SJSA1 (cell line): ENCODE measurements around the gene C4B. TPM values are rescaled to one million over a fixed set of nuclear protein-coding genes. Genes with fewer than 3 reads are reported as not detected.
A peak's percentile ranks its signal among the peaks of the same experiment; 100 is the strongest.
"Not testable (repeated sequence)": the region's sequence is repeated elsewhere in the genome, so short reads cannot be mapped to it uniquely, and the experiment has no call there.

Experiments
- DNase-seq, 2 experiments: peaks; one replicate each; pipeline ENCODE4 v3.0.0-alpha.2; 2015 to 2020; ENCODE audit warnings: low spot score in 2 of 2, low read depth in 1 of 2
- H3K27ac ChIP-seq: fragments of 250-450 bp; sonication (Bioruptor Pico); 2 replicates; pipeline ENCODE4 v1.5.1; 2020; ENCODE audit warnings: mild to moderate bottlenecking, moderate library complexity
- H3K27me3 ChIP-seq: fragments of 250-450 bp; sonication (Bioruptor Pico); replicated peaks from 2 replicates; pipeline ENCODE4 v1.5.1; 2020; ENCODE audit warnings: mild to moderate bottlenecking, moderate library complexity
- H3K36me3 ChIP-seq: fragments of 250-450 bp; sonication (Bioruptor Pico); 2 replicates; pipeline ENCODE4 v1.5.1; 2020; ENCODE audit warnings: mild to moderate bottlenecking
- H3K4me1 ChIP-seq: fragments of 250-450 bp; sonication (Bioruptor Pico); replicated peaks from 2 replicates; pipeline ENCODE4 v1.6.1; 2021; ENCODE audit warnings: mild to moderate bottlenecking
- H3K4me3 ChIP-seq: fragments of 250-450 bp; sonication (Bioruptor Pico); 2 replicates; pipeline ENCODE4 v1.5.1; 2020; ENCODE audit warnings: mild to moderate bottlenecking
- H3K9me3 ChIP-seq: fragments of 250-450 bp; sonication (Bioruptor Pico); replicated peaks from 2 replicates; pipeline ENCODE4 v1.5.1; 2020; ENCODE audit warnings: mild to moderate bottlenecking
- total RNA-seq: library from RNA; depleted of rRNA; stranded (reverse); fragments of >200 nt; shearing (Covaris generic); gene quantifications from 2 replicates; pipeline ENCODE4 v1.2.3, GENCODE V29; 2014; rRNA removed

The C4B gene
- total RNA-seq = 0.28 and 1.5 TPM in 2 replicates

- not testable (repeated sequence) for H3K9me3 ChIP-seq, H3K27me3 ChIP-seq, H3K36me3 ChIP-seq, H3K27ac ChIP-seq, H3K4me3 ChIP-seq, DNase-seq, H3K4me1 ChIP-seq
Observed at GRCh38 chr6:32014547-32014946, at the start of gene C4B. TSS of gene C4B (plus strand) at chr6:32014795. CDS start at chr6:32014846, 51 bp downstream.

- Histone ChIP-seq H3K36me3 (peaks cover 97% of the 10 kb centered on the region), H3K4me1 (peaks cover 4% of the 10 kb centered on the region), H3K4me3 (no peak overlapping the region), H3K9me3 (no peaks in the 10 kb centered on the region), H3K27me3 (no peaks in the 10 kb centered on the region), H3K27ac (no peak overlapping the region)
- DNase-seq = no peak
Observed at GRCh38 chr6:31965700-31966099, 48.9 kb upstream of the C4B start.

- no peak overlapping the region for H3K27ac ChIP-seq
- H3K9me3 ChIP-seq = no peaks in the 10 kb centered on the region
- no peaks in the 10 kb centered on the region for H3K27me3 ChIP-seq
- H3K4me1 ChIP-seq = peaks cover 12% of the 10 kb centered on the region
- peaks cover 97% of the 10 kb centered on the region for H3K36me3 ChIP-seq
- H3K4me3 ChIP-seq = no peak overlapping the region
- no peak for DNase-seq
Observed at GRCh38 chr6:31966506-31966905, 48.1 kb upstream of the C4B start.

- Histone ChIP-seq H3K4me3 (no peak overlapping the region), H3K27ac (no peak overlapping the region), H3K27me3 (no peaks in the 10 kb centered on the region), H3K4me1 (peaks cover 15% of the 10 kb centered on the region), H3K36me3 (peaks cover 92% of the 10 kb centered on the region), H3K9me3 (no peaks in the 10 kb centered on the region)
- no peak for DNase-seq
Observed at GRCh38 chr6:31966997-31967925, 47.3 kb upstream of the C4B start.

GRCh38 chr6:31967926-31968320 lies 46.7 kb upstream of the C4B start:
- Histone ChIP-seq H3K9me3 (no peaks in the 10 kb centered on the region), H3K36me3 (peaks cover 89% of the 10 kb centered on the region), H3K27ac (no peak overlapping the region), H3K4me3 (no peak overlapping the region), H3K27me3 (no peaks in the 10 kb centered on the region), H3K4me1 (peaks cover 16% of the 10 kb centered on the region)
- DNase-seq = no peak

GRCh38 chr6:31968326-31968725 lies 46.3 kb upstream of the C4B start:
- H3K4me3 ChIP-seq = no peak overlapping the region
- no peak for DNase-seq
- no peaks in the 10 kb centered on the region for H3K27me3 ChIP-seq
- no peak overlapping the region for H3K27ac ChIP-seq
- no peaks in the 10 kb centered on the region for H3K9me3 ChIP-seq
- peaks cover 20% of the 10 kb centered on the region for H3K4me1 ChIP-seq
- H3K36me3 ChIP-seq = peaks cover 85% of the 10 kb centered on the region

GRCh38 chr6:31968791-31969711 lies 45.5 kb upstream of the C4B start:
- no peaks in the 10 kb centered on the region for H3K9me3 ChIP-seq
- peaks cover 78% of the 10 kb centered on the region for H3K36me3 ChIP-seq
- H3K4me3 ChIP-seq = no peak overlapping the region
- H3K27me3 ChIP-seq = no peaks in the 10 kb centered on the region
- no peak overlapping the region for H3K27ac ChIP-seq
- no peak for DNase-seq
- peaks cover 23% of the 10 kb centered on the region for H3K4me1 ChIP-seq

GRCh38 chr6:31969712-31970603 lies 44.6 kb upstream of the C4B start:
- Histone ChIP-seq H3K4me1 (peaks cover 23% of the 10 kb centered on the region), H3K4me3 (no peak overlapping the region), H3K9me3 (no peaks in the 10 kb centered on the region), H3K27ac (no peak overlapping the region), H3K27me3 (no peaks in the 10 kb centered on the region), H3K36me3 (peaks cover 74% of the 10 kb centered on the region)
- DNase-seq = no peak

- peak overlapping the region; percentile 95 for H3K27ac ChIP-seq
- peak in 1 of 2 experiments; percentile 37 for DNase-seq
Observed at GRCh38 chr6:31970604-31971271, 43.9 kb upstream of the C4B start.

GRCh38 chr6:31971279-31971992 lies 43.2 kb upstream of the C4B start:
- H3K9me3 ChIP-seq = no peaks in the 10 kb centered on the region
- peak overlapping the region; percentile 95 for H3K27ac ChIP-seq
- H3K4me1 ChIP-seq = peaks cover 23% of the 10 kb centered on the region
- peak overlapping the region; percentile 64 for H3K4me3 ChIP-seq
- H3K27me3 ChIP-seq = no peaks in the 10 kb centered on the region
- DNase-seq = peak in 1 of 2 experiments; percentile 40
- peaks cover 62% of the 10 kb centered on the region for H3K36me3 ChIP-seq

More at GRCh38 chr6:31970604-31971271, 43.9 kb upstream of the C4B start:
- Histone ChIP-seq H3K4me3 (peak overlapping the region; percentile 64), H3K36me3 (peaks cover 66% of the 10 kb centered on the region), H3K9me3 (no peaks in the 10 kb centered on the region), H3K4me1 (peaks cover 23% of the 10 kb centered on the region), H3K27me3 (no peaks in the 10 kb centered on the region)

GRCh38 chr6:31971993-31972708 lies 42.4 kb upstream of the C4B start, which contains the start of gene DXO:
TSS of gene DXO (minus strand) at chr6:31972138. CDS start at chr6:31971675, 463 bp downstream.
- Histone ChIP-seq H3K27me3 (no peaks in the 10 kb centered on the region), H3K4me1 (peaks cover 23% of the 10 kb centered on the region), H3K36me3 (peaks cover 55% of the 10 kb centered on the region), H3K4me3 (peak within 1 kb of the TSS; percentile 64), H3K27ac (peak within 1 kb of the TSS; percentile 95), H3K9me3 (no peaks in the 10 kb centered on the region)
- DNase-seq = peak; percentile 98 to 100
